Endothelial cell of umbilical vein (primary cell): Measurements from ENCODE around the gene EGF. TPM values are rescaled to one million over a fixed set of nuclear protein-coding genes. Genes with fewer than 3 reads are reported as not detected.

Source experiments
- BruUV-seq: library from RNA; stranded (reverse); fragments of 400-500 nt; replicated peaks from 2 replicates; lab custom pipeline; 2021; lab: Mats Ljungman, UMichigan
- CTCF ChIA-PET: fragments of 300-600, 350-600 bp; sonication (Branson Sonifier 250); formaldehyde crosslinking; loops from one replicate; lab custom pipeline; 2021; ENCODE audit warnings: antibody characterized with exemption, inconsistent platforms; lab: Charles Lee
- POLR2A ChIA-PET: fragments of 300-600, 350-600 bp; sonication (Branson Sonifier 250); formaldehyde crosslinking; loops from one replicate; lab custom pipeline; 2021; ENCODE audit warnings: antibody characterized with exemption, inconsistent platforms; lab: Charles Lee
- DNase-seq: peaks from one replicate; pipeline ENCODE4 v3.0.0-alpha.2; 2011; ENCODE audit warnings: low read depth, low spot score
- FAIRE-seq: peaks from 2 replicates; lab custom pipeline; 2011; peaks lifted over from hg19 to GRCh38; lab: Jason Lieb, UNC
- H2AFZ ChIP-seq: 2 replicates; pipeline ENCODE4 v1.6.0; 2012; ENCODE audit warnings: low read depth, low read length, control low read depth, inconsistent platforms
- H3K27ac ChIP-seq: 2 replicates; pipeline ENCODE4 v1.5.1; 2011; ENCODE audit warnings: low read depth, mild to moderate bottlenecking, control low read depth, low read length, moderate library complexity; ENCODE audit not compliant: insufficient read depth
- H3K27me3 ChIP-seq, 2 experiments: 2 replicates each; pipeline versions ENCODE4 v1.6.0 to v1.6.1; 2011; ENCODE audit warnings: low read length in 2 of 2, mixed read lengths in 1 of 2; ENCODE audit not compliant: control insufficient read depth in 2 of 2, insufficient read depth in 2 of 2
- H3K36me3 ChIP-seq, 2 experiments: 2 replicates in 1 of 2; 3 replicates in 1 of 2; pipeline ENCODE4 v1.5.1; 2011; ENCODE audit warnings: low read length in 2 of 2, mild to moderate bottlenecking in 1 of 2, moderate library complexity in 1 of 2; ENCODE audit not compliant: control insufficient read depth in 2 of 2, insufficient read depth in 2 of 2; ENCODE audit errors: extremely low read depth in 1 of 2
- H3K4me1 ChIP-seq: 3 replicates; pipeline ENCODE4 v1.5.1; 2011; ENCODE audit warnings: mild to moderate bottlenecking, low read length; ENCODE audit not compliant: control insufficient read depth, insufficient read depth; ENCODE audit errors: extremely low read depth
- H3K4me2 ChIP-seq: 2 replicates; pipeline ENCODE4 v1.6.1; 2011; ENCODE audit warnings: low read length, control low read depth, mixed read lengths; ENCODE audit not compliant: insufficient read depth
- H3K4me3 ChIP-seq, 3 experiments: fragments of 200-600 bp in 1 of 3; sonication (generic), shearing (Covaris generic) in 1 of 3; replicated peaks in 1 of 3; 2 replicates each; pipeline ENCODE4 v1.5.1; 2011 to 2016; ENCODE audit warnings: control low read depth in 3 of 3, low read length in 3 of 3, mild to moderate bottlenecking in 2 of 3, inconsistent platforms in 1 of 3, low read depth in 1 of 3, moderate library complexity in 1 of 3; ENCODE audit not compliant: insufficient read depth in 1 of 3
- H3K79me2 ChIP-seq: 2 replicates; pipeline ENCODE4 v1.6.0; 2012; ENCODE audit warnings: low read length, inconsistent platforms; ENCODE audit not compliant: control insufficient read depth, insufficient read depth
- H3K9ac ChIP-seq: replicated peaks from 2 replicates; pipeline ENCODE3; 2011; ENCODE audit warnings: low read length, control low read depth; ENCODE audit not compliant: insufficient read depth; ENCODE audit errors: extremely low read depth
- H3K9me1 ChIP-seq: replicated peaks from 3 replicates; pipeline ENCODE4 v1.6.0; 2011; ENCODE audit warnings: mild to moderate bottlenecking, low read length; ENCODE audit not compliant: control insufficient read depth, insufficient read depth; ENCODE audit errors: extremely low read depth
- H3K9me3 ChIP-seq: replicated peaks from 2 replicates; pipeline ENCODE4 v1.5.1; 2012; ENCODE audit warnings: low read length, inconsistent platforms; ENCODE audit not compliant: control insufficient read depth, insufficient read depth
- H4K20me1 ChIP-seq: replicated peaks from 2 replicates; pipeline ENCODE3; 2011; ENCODE audit warnings: mild to moderate bottlenecking, low read length; ENCODE audit not compliant: control insufficient read depth, insufficient read depth; ENCODE audit errors: extremely low read depth
- EZH2 ChIP-seq: IDR thresholded peaks from 2 replicates; pipeline ENCODE4 v1.6.1; 2012; ENCODE audit warnings: borderline replicate concordance, low read depth, mild to moderate bottlenecking, moderate library complexity, low read length, inconsistent platforms; ENCODE audit not compliant: severe bottlenecking
- FOS ChIP-seq: IDR thresholded peaks from 2 replicates; pipeline ENCODE4 v1.6.1; 2011; ENCODE audit warnings: mild to moderate bottlenecking, low read length, moderate library complexity, borderline replicate concordance; ENCODE audit not compliant: insufficient read depth
- GATA2 ChIP-seq: IDR thresholded peaks from 2 replicates; pipeline ENCODE4 v1.7.0; 2011; ENCODE audit warnings: low read depth, mild to moderate bottlenecking, moderate library complexity, mixed read lengths, low read length; ENCODE audit not compliant: insufficient read length, insufficient read depth
- JUN ChIP-seq: IDR thresholded peaks from 2 replicates; pipeline ENCODE4 v1.6.1; 2011; ENCODE audit warnings: borderline replicate concordance, low read depth; ENCODE audit not compliant: insufficient read length, insufficient read depth
- MYC ChIP-seq: IDR thresholded peaks from one replicate; pipeline ENCODE4 v1.6.1; 2011; ENCODE audit warnings: mild to moderate bottlenecking, low read depth, low read length
- POLR2A ChIP-seq: IDR thresholded peaks from 2 replicates; pipeline ENCODE4 v1.6.1; 2012; ENCODE audit warnings: low read depth, mild to moderate bottlenecking, control low read depth, low read length
- POLR2AphosphoS5 ChIP-seq: IDR thresholded peaks from 2 replicates; pipeline ENCODE4 v1.6.1; 2012; ENCODE audit warnings: low read depth, mild to moderate bottlenecking, control low read depth, low read length, moderate library complexity; ENCODE audit not compliant: insufficient read depth
- dilution Hi-C: fragments of 300-500 bp; cut with MboI; formaldehyde crosslinking; loops from one replicate; pipeline ENCODE4 v1.15.0; 2019; ENCODE audit warnings: low sequenced_read_pairs; ENCODE audit not compliant: extremely low pct_ligation_motif_present
- intact Hi-C: fragments of 100-400 bp; cut with micrococcal nuclease; formaldehyde crosslinking; loops from one replicate; pipeline ENCODE4 v1.10.0; 2022
- polyA plus RNA-seq, 4 experiments: library from polyadenylated mRNA; depleted of rRNA in 3 of 4; stranded (reverse) in 3 of 4; unstranded in 1 of 4; fragments of >200 nt; gene quantifications; 2 replicates each; pipeline versions ENCODE4 v1.2.1 to v1.2.3, GENCODE V29; 2011 to 2012; ENCODE audit warnings: missing spikeins in 1 of 4
- total RNA-seq: library from RNA; stranded (reverse); gene quantifications from 2 replicates; pipeline ENCODE4 v1.2.3, GENCODE V29; 2021
- TF ChIP-seq, protein P1 (sequence below), 2 donors: IDR thresholded peaks; 1 replicate in 1 of 2; 2 replicates in 1 of 2; pipeline ENCODE4 v1.5.1; 2011; ENCODE audit warnings: low read length in 2 of 2, mild to moderate bottlenecking in 2 of 2, moderate library complexity in 2 of 2, control low read depth in 1 of 2, inconsistent platforms in 1 of 2, low read depth in 1 of 2; ENCODE audit not compliant: insufficient read depth in 1 of 2; ENCODE audit errors: extremely low read depth in 1 of 2
- TF ChIP-seq, protein P2 (sequence below): IDR thresholded peaks from 2 replicates; pipeline ENCODE4 v1.6.1; 2011; ENCODE audit not compliant: insufficient read depth, insufficient read length

EGF gene
- total and polyA plus RNA-seq, 2 donors (not counting 3 experiments of a cell fraction or from before 2014, with no cell fraction given): not detected

GRCh38 chr4:109959195-109959594, 46.5 kb downstream of the EGF start:
- Histone ChIP-seq H3K79me2 (no peaks in the 10 kb centered on the region), H3K4me3 (no peak overlapping the region), H3K36me3 (no peaks in the 10 kb centered on the region), H3K27ac (no peak overlapping the region), H3K27me3 (no peaks in the 10 kb centered on the region), H3K9me1 (no peaks in the 10 kb centered on the region), H3K9me3 (no peaks in the 10 kb centered on the region), H3K4me2 (no peak overlapping the region), H2AFZ (no peak overlapping the region), H3K9ac (no peak overlapping the region), H4K20me1 (no peaks in the 10 kb centered on the region), H3K4me1 (no peaks in the 10 kb centered on the region)
- FAIRE-seq (no peak), DNase-seq (no peak)
- dilution Hi-C loops: no loop called here
- intact Hi-C loops: no loop called here
- POLR2A ChIA-PET: no interaction called here
- TF ChIP-seq, protein P1, sequence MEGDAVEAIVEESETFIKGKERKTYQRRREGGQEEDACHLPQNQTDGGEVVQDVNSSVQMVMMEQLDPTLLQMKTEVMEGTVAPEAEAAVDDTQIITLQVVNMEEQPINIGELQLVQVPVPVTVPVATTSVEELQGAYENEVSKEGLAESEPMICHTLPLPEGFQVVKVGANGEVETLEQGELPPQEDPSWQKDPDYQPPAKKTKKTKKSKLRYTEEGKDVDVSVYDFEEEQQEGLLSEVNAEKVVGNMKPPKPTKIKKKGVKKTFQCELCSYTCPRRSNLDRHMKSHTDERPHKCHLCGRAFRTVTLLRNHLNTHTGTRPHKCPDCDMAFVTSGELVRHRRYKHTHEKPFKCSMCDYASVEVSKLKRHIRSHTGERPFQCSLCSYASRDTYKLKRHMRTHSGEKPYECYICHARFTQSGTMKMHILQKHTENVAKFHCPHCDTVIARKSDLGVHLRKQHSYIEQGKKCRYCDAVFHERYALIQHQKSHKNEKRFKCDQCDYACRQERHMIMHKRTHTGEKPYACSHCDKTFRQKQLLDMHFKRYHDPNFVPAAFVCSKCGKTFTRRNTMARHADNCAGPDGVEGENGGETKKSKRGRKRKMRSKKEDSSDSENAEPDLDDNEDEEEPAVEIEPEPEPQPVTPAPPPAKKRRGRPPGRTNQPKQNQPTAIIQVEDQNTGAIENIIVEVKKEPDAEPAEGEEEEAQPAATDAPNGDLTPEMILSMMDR (IDR thresholded peaks at IDR 0.05; ENCODE audit: extremely low read depth in 1 of 2, insufficient read depth in 1 of 2, low read depth in 1 of 2, low read length in 2 of 2): no peak
- TF ChIP-seq POLR2A (no peak), MYC (no peak), EZH2 (no peak), GATA2 (no peak)
- BruUV-seq: no TSS peak
- CTCF ChIA-PET: no interaction called here

DNA sequence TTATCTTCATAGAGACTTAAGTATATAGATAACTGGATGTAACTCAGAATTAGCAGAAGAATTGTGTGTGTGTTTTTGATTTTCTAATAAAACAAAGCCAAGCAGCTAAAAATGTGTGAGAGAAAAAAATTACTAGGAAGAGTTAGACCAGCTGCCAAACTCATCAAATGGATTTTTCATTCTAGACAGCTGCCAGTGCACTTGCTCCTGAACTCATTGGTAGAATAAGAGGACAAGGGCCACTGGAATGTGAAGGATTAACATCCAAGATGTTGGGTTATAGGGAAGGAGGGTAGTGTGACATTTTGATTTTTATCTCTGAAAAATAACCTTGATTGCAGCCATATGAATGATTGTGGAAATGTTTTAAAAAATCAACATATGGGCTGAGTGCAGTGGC, 49.7 kb downstream of the EGF start:
- intact Hi-C loops (no loop called here), dilution Hi-C loops (no loop called here)
- no peak for TF ChIP-seq POLR2A
- no peak for TF ChIP-seq MYC
- no peak for TF ChIP-seq EZH2
- TF ChIP-seq, protein P1 (IDR thresholded peaks at IDR 0.05; ENCODE audit: extremely low read depth in 1 of 2, insufficient read depth in 1 of 2, low read depth in 1 of 2, low read length in 2 of 2): no peak
- TF ChIP-seq FOS: no peak
- TF ChIP-seq, protein P2, sequence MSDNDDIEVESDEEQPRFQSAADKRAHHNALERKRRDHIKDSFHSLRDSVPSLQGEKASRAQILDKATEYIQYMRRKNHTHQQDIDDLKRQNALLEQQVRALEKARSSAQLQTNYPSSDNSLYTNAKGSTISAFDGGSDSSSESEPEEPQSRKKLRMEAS: no peak
- TF ChIP-seq POLR2AphosphoS5: no peak
- no peak for TF ChIP-seq JUN
- H3K9ac ChIP-seq: no peak overlapping the region
- no peak overlapping the region for H3K4me2 ChIP-seq
- ChIA-PET CTCF (interaction anchor here (0.7 to 1.3 kb wide), 2 partner anchors 135 to 157 kb away, joined by 3 read pairs; partner anchors contain the start of gene RRH), POLR2A (interaction anchor here (0.6 kb wide), 1 partner anchor 305 kb away, joined by 3 read pairs; no protein-coding TSS in a partner anchor)
- no peak overlapping the region for H3K4me3 ChIP-seq
- no peaks in the 10 kb centered on the region for H3K27me3 ChIP-seq
- H3K27ac ChIP-seq: no peak overlapping the region
- no peaks in the 10 kb centered on the region for H4K20me1 ChIP-seq
- no peaks in the 10 kb centered on the region for H3K36me3 ChIP-seq
- DNase-seq: no peak
- H3K9me1 ChIP-seq: no peaks in the 10 kb centered on the region
- H2AFZ ChIP-seq: no peak overlapping the region
- no TSS peak for BruUV-seq
- no peak for FAIRE-seq
- H3K79me2 ChIP-seq: no peaks in the 10 kb centered on the region
- no peaks in the 10 kb centered on the region for H3K9me3 ChIP-seq
- peaks cover 8% of the 10 kb centered on the region for H3K4me1 ChIP-seq
